CD14-positive monocyte (primary cell): ENCODE data around the gene PRSS27. TPM values are rescaled to one million over a fixed set of nuclear protein-coding genes. Genes with fewer than 3 reads are reported as not detected.

Experiments used
- DNase-seq, 3 donors: peaks; one replicate each; pipeline ENCODE4 v3.0.0-alpha.2; 2011 to 2022
- H2AFZ ChIP-seq: 2 replicates; pipeline ENCODE4 v1.6.0; 2012; ENCODE audit warnings: mild to moderate bottlenecking, low read depth, low read length, inconsistent platforms; ENCODE audit not compliant: insufficient read depth, poor library complexity, severe bottlenecking
- H3K27ac ChIP-seq, 2 donors: 1 replicate in 1 of 2; 2 replicates in 1 of 2; pipeline ENCODE4 v1.5.1; 2012 to 2013; ENCODE audit warnings: low read length in 2 of 2, control low read depth in 1 of 2, inconsistent platforms in 1 of 2, low read depth in 1 of 2, mild to moderate bottlenecking in 1 of 2
- H3K27me3 ChIP-seq, 2 donors: one replicate each; pipeline versions ENCODE4 v1.6.0 to v1.6.1; 2011 to 2013; ENCODE audit warnings: low read length in 2 of 2; ENCODE audit not compliant: control insufficient read depth in 2 of 2, insufficient read depth in 2 of 2
- H3K36me3 ChIP-seq, 2 donors: replicated peaks in 1 of 2; 1 replicate in 1 of 2; 2 replicates in 1 of 2; pipeline versions ENCODE4 v1.5.1 to v1.6.1; 2012 to 2013; ENCODE audit warnings: low read length in 2 of 2, control low read depth in 1 of 2, inconsistent platforms in 1 of 2, mild to moderate bottlenecking in 1 of 2; ENCODE audit not compliant: insufficient read depth in 2 of 2, control insufficient read depth in 1 of 2
- H3K4me1 ChIP-seq, 2 donors: 1 replicate in 1 of 2; 2 replicates in 1 of 2; pipeline versions ENCODE4 v1.5.1 to v1.6.1; 2012 to 2013; ENCODE audit warnings: low read length in 2 of 2, control low read depth in 1 of 2, inconsistent platforms in 1 of 2, mild to moderate bottlenecking in 1 of 2, moderate library complexity in 1 of 2; ENCODE audit not compliant: insufficient read depth in 2 of 2, control insufficient read depth in 1 of 2
- H3K4me2 ChIP-seq: replicated peaks from 2 replicates; pipeline ENCODE3; 2012; ENCODE audit warnings: low read length, moderate library complexity, mild to moderate bottlenecking; ENCODE audit not compliant: poor library complexity, severe bottlenecking; ENCODE audit errors: extremely low read depth
- H3K4me3 ChIP-seq, 3 experiments: fragments of 200-600 bp in 1 of 3; sonication (generic) in 1 of 3; replicated peaks in 1 of 3; 1 replicate in 2 of 3; 2 replicates in 1 of 3; pipeline ENCODE4 v1.5.1; 2011 to 2013; ENCODE audit warnings: low read length in 3 of 3, mild to moderate bottlenecking in 3 of 3, control low read depth in 2 of 3, low read depth in 2 of 3, inconsistent platforms in 1 of 3, moderate library complexity in 1 of 3
- H3K79me2 ChIP-seq: 2 replicates; pipeline ENCODE4 v1.6.0; 2012; ENCODE audit warnings: mild to moderate bottlenecking, control low read depth, inconsistent platforms, low read length, moderate library complexity; ENCODE audit not compliant: insufficient read depth
- H3K9ac ChIP-seq: 2 replicates; pipeline ENCODE4 v1.6.0; 2017; ENCODE audit warnings: low read length, mild to moderate bottlenecking; ENCODE audit not compliant: insufficient read depth, poor library complexity, severe bottlenecking
- H3K9me3 ChIP-seq, 2 donors: replicated peaks in 1 of 2; 1 replicate in 1 of 2; 2 replicates in 1 of 2; pipeline versions ENCODE4 v1.5.1 to v1.6.1; 2012 to 2013; ENCODE audit warnings: low read length in 2 of 2, control low read depth in 1 of 2; ENCODE audit not compliant: control insufficient read depth in 1 of 2, insufficient read depth in 1 of 2
- H4K20me1 ChIP-seq: 2 replicates; pipeline ENCODE4 v1.6.0; 2012; ENCODE audit warnings: mild to moderate bottlenecking, low read length, control low read depth, moderate library complexity; ENCODE audit not compliant: insufficient read depth
- H3K27ac Mint-ChIP-seq, 7 donors: one replicate each; pipeline ENCODE4 v1.8.0; 2020; ENCODE audit warnings: mild to moderate bottlenecking in 7 of 7, mixed read lengths in 7 of 7, moderate library complexity in 6 of 7, inconsistent platforms in 2 of 7
- H3K27me3 Mint-ChIP-seq, 3 donors: one replicate each; pipeline ENCODE4 v1.8.0; 2021 to 2022; ENCODE audit warnings: low read depth in 3 of 3, mild to moderate bottlenecking in 3 of 3, mixed read lengths in 3 of 3, moderate library complexity in 3 of 3, inconsistent platforms in 1 of 3
- H3K36me3 Mint-ChIP-seq, 2 donors: one replicate each; pipeline ENCODE4 v1.8.0; 2020; ENCODE audit warnings: mixed read lengths in 2 of 2, inconsistent platforms in 1 of 2, mild to moderate bottlenecking in 1 of 2
- H3K4me1 Mint-ChIP-seq: one replicate; pipeline ENCODE4 v1.8.0; 2020; ENCODE audit warnings: mild to moderate bottlenecking, mixed read lengths
- H3K4me3 Mint-ChIP-seq, 2 donors: one replicate each; pipeline ENCODE4 v1.8.0; 2020; ENCODE audit warnings: mild to moderate bottlenecking in 2 of 2, mixed read lengths in 2 of 2, moderate library complexity in 1 of 2
- H3K9me3 Mint-ChIP-seq, 7 donors: one replicate each; pipeline ENCODE4 v1.8.0; 2020 to 2022; ENCODE audit warnings: mixed read lengths in 7 of 7, mild to moderate bottlenecking in 6 of 7, moderate library complexity in 6 of 7, inconsistent platforms in 2 of 7
- WGBS: methylation state at CpG from one replicate; pipeline ENCODE4 v1.1.5; 2013; ENCODE audit warnings: missing lambda C conversion rate; ENCODE audit not compliant: insufficient coverage; 5-methylcytosine and 5-hydroxymethylcytosine counted together
- intact Hi-C, 2 donors: fragments of 100-400 bp; cut with micrococcal nuclease; formaldehyde crosslinking; loops; one replicate each; pipeline versions ENCODE4 v1.15.0 to v1.15.1; 2023
- polyA plus RNA-seq, 3 donors: library from polyadenylated mRNA; depleted of rRNA in 1 of 3; unstranded in 2 of 3; stranded (reverse) in 1 of 3; fragments of 300-500 nt in 2 of 3; fragments of >200 nt in 1 of 3; fragmentation: Illumina TruSeq in 2 of 3; gene quantifications; 1 replicate in 2 of 3; 2 replicates in 1 of 3; pipeline ENCODE4 v1.2.3, GENCODE V29; 2012 to 2021
- TF ChIP-seq, protein P1 (sequence below): fragments of 200-600 bp; IDR thresholded peaks from one replicate; pipeline ENCODE4 v1.8.0; 2022; ENCODE audit warnings: antibody characterized with exemption, mild to moderate bottlenecking

Gene PRSS27
- polyA plus RNA-seq, 3 donors = 1.1 TPM; not detected in 2

DNA sequence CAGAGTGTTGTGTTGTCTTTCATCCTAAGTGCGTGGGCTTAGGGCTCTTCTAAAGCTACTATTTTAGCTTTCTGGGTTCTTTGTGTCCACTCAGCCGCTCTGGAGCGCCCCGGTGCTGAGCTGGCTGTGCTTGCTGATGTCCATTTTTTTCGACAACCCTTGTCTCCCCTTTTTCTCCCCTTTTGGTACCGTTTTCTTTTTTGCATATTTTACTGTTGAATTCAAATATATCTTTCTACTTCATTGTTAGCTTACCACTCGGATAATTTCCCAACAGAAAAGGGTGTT lies 33.7 kb upstream of the PRSS27 start:
- Histone ChIP-seq H3K36me3 (peaks cover 25 to 30% of the 10 kb centered on the region in 2 donors), H2AFZ (no peak overlapping the region), H3K4me2 (peak overlapping the region; percentile 99), H3K9ac (peak overlapping the region; percentile 96), H3K4me1 (peaks cover 31 to 34% of the 10 kb centered on the region in 2 donors), H4K20me1 (peaks cover 59% of the 10 kb centered on the region), H3K9me3 (peaks cover 0 to 4% of the 10 kb centered on the region in 2 donors), H3K27me3 (no peaks in the 10 kb centered on the region), H3K79me2 (peaks cover 69% of the 10 kb centered on the region), H3K4me3 (peak overlapping the region; percentile 88 to 97 (median 93)), H3K27ac (peak overlapping the region; percentile 88 to 93)
- DNase-seq = no peak
- peaks cover 41% of the 10 kb centered on the region for H3K4me1 Mint-ChIP-seq
- peaks cover 28 to 49% of the 10 kb centered on the region in 2 donors for H3K36me3 Mint-ChIP-seq
- peak overlapping the region; percentile 31 to 88 (median 85) for H3K27ac Mint-ChIP-seq
- intact Hi-C loops = loop anchor here in 1 of 2 donors (1.0 kb wide), 1 partner anchor 23 kb away; no protein-coding TSS in a partner anchor
- H3K9me3 Mint-ChIP-seq = peaks cover 0 to 4% (median 0%) of the 10 kb centered on the region in 7 donors
- TF ChIP-seq, protein P1, sequence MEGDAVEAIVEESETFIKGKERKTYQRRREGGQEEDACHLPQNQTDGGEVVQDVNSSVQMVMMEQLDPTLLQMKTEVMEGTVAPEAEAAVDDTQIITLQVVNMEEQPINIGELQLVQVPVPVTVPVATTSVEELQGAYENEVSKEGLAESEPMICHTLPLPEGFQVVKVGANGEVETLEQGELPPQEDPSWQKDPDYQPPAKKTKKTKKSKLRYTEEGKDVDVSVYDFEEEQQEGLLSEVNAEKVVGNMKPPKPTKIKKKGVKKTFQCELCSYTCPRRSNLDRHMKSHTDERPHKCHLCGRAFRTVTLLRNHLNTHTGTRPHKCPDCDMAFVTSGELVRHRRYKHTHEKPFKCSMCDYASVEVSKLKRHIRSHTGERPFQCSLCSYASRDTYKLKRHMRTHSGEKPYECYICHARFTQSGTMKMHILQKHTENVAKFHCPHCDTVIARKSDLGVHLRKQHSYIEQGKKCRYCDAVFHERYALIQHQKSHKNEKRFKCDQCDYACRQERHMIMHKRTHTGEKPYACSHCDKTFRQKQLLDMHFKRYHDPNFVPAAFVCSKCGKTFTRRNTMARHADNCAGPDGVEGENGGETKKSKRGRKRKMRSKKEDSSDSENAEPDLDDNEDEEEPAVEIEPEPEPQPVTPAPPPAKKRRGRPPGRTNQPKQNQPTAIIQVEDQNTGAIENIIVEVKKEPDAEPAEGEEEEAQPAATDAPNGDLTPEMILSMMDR = no peak
- H3K4me3 Mint-ChIP-seq = peak overlapping the region; percentile 80 to 95
- H3K27me3 Mint-ChIP-seq = peaks cover 0 to 3% (median 0%) of the 10 kb centered on the region in 3 donors
- 0% methylated on average over 3 of the region's 7 CpGs for WGBS

DNA sequence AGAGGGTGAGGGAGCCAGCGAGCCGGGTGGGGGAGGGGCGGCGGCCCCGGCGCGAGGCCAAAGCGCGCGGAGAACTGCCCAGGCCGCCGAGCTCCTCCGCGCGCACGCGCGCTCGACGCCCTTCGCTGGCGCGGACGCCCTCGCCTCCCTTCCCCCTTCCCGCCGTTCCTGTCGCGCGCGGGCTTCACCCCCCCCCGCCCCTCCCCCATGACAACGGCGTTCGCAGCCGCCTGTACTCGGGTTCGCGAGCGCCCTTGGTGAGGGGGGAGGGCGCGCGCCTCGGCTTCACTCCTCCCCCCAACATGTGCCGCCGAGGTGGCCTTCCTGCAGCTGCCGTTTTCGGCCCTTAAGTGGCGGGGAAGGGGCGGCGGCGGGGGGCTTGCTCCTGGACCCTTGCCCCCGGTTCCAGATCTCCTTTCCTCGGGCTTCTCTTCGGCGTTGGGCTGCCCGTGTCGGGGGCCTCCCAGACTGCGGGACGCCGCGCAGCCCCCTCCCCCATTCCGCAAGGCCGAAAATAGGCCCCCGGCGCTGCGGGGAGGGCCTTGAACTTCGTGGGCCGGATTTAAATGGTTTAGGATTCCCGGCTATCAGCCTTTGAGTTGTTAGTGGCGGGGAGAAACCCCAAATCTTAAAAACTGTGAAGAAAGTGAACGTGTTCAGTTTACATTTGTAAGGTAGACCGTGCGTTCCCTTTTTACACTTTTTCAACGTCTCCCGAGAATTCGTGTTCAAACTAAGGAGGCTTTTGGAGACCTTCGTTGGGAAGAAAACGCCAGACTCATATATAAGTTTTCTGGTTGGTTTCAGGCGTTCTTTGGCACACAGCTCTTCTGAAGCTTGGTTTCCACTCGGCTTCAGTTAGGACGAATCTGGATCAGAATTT lies 33.1 kb upstream of the PRSS27 start:
- TF ChIP-seq, protein P1 = no peak
- Mint-ChIP-seq H3K9me3 (peaks cover 0 to 4% (median 0%) of the 10 kb centered on the region in 7 donors), H3K27ac (peak overlapping the region; percentile 79 to 99 (median 98)), H3K27me3 (peaks cover 0 to 3% (median 0%) of the 10 kb centered on the region in 3 donors), H3K4me3 (peak overlapping the region; percentile 86 to 95), H3K4me1 (peaks cover 41% of the 10 kb centered on the region), H3K36me3 (peaks cover 22 to 43% of the 10 kb centered on the region in 2 donors)
- Histone ChIP-seq H3K36me3 (peaks cover 19 to 24% of the 10 kb centered on the region in 2 donors), H3K4me2 (peak overlapping the region; percentile 99), H3K27ac (peak overlapping the region; percentile 88 to 93), H3K9me3 (peaks cover 0 to 4% of the 10 kb centered on the region in 2 donors), H3K4me3 (peak overlapping the region; percentile 88 to 97 (median 93)), H3K27me3 (no peaks in the 10 kb centered on the region), H3K4me1 (peaks cover 31 to 34% of the 10 kb centered on the region in 2 donors), H2AFZ (peak overlapping the region; percentile 98), H3K79me2 (peaks cover 63% of the 10 kb centered on the region), H3K9ac (peak overlapping the region; percentile 96), H4K20me1 (peaks cover 53% of the 10 kb centered on the region)
- DNase-seq = peak; percentile 72 to 85 (median 79)
- 0% methylated on average over 24 of the region's 82 CpGs for WGBS
- intact Hi-C loops = loop anchor here in 1 of 2 donors (1.0 kb wide), 1 partner anchor 23 kb away; no protein-coding TSS in a partner anchor
